ENCODE measurements around the gene ASMTL.
"Not testable (repeated sequence)": the region's sequence is repeated elsewhere in the genome, so short reads cannot be mapped to it uniquely, and the experiment has no call there.

Gene ASMTL

GRCh38 chrX:1419545-1420355 is 33.0 kb downstream of the ASMTL start:
- no peak for DNase-seq
- in situ Hi-C loops (cut with MboI; ENCODE audit: low pct_unique_long_range_greater_than_20kb, low sequenced_read_pairs): no loop called here

GRCh38 chrX:1418901-1419544 is 33.7 kb downstream of the ASMTL start:
- DNase-seq: no peak
- in situ Hi-C loops (cut with MboI; ENCODE audit: low pct_unique_long_range_greater_than_20kb, low sequenced_read_pairs): no loop called here

DNA sequence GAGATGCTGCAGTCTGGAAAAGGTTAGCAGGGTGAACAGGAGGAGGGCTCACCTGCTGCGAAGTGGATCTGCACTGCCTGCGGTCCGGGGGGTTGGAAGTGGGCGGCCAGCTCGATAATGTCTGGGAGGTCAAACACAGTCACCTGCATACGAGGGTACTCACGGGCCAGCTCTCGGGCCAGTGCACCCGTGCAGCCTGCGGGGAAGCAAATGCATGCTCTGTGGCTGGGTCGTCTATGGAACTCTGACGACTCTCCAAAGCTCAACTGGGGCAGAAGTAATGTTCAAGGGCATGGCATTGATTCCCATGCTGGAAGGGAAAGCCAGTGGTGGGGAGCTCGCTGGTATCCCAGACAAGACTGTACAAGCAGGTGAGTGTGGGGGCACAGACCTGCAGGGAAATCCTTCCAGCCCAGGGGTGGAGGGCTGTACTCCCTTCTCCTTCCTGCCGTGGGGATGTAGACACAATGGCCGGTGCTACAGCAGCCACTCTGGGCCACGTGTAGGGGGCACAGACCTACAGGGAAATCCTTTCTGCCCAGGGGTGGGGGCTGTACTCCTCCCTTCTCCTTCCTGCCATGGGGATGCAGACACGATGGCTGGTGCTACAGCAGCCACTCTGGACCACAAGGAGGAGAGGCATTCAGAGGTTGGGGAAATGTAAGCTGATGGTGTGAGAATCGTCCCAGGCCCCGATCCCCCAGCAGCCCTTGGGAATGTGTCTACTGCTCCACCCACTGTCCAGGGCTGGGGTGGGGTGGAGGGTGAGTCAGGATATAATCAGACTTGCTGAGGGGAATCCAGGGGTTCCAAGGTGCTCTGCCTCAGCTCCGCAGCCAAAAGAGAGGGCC is 34.6 kb downstream of the ASMTL start:
- DNase-seq: no peak
- in situ Hi-C loops (cut with MboI; ENCODE audit: low pct_unique_long_range_greater_than_20kb, low sequenced_read_pairs): no loop called here

DNA sequence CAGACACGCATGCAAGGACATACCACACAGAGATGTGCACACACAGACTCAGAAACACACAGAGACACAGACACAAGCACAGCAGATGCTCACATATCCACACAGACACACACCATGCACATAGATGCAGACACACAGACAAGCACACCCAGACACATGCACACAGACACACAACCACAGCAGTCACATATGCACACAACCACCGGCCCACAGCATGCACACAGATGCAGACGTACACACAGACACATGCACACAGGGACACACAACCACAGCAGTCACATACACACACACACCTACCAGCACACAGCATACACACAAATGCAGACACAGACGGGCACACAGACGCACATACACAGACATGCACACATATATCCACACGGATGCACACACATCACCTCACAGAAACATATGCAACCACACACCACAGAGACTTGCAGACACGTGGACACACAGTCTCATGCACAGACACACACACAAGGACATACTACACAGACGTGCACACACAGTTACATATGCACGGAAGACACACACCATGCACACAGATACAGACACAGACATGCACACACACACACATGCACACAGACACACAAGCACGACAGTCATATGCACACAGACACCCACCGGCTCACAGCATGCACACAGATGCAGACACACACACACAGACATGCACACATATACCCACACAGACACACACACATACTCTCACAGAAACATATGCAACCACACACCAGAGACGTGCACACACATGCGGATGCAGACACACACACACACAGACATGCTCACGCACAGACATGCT is 35.5 kb downstream of the ASMTL start:
- DNase-seq: no peak
- in situ Hi-C loops (cut with MboI; ENCODE audit: low pct_unique_long_range_greater_than_20kb, low sequenced_read_pairs): no loop called here

DNA sequence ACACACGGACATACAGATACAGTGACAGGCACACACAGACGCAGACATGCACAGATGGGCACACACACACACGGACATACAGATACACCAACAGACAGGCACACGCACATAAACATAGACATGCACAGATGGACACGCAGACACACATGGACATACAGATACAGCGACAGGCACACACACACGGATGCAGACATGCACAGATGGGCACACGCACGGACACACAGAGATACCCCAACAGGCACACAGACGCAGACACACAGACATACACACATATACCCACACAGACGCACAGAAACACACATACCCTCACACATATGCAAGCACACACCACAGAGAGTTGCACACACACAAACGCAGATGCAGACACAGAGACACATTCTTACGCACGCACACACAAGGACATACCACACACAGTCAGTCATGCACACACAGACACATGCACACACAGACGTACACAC is 36.4 kb downstream of the ASMTL start:
- DNase-seq: no peak
- in situ Hi-C loops (cut with MboI; ENCODE audit: low pct_unique_long_range_greater_than_20kb, low sequenced_read_pairs): no loop called here

- DNase-seq: no peak
- in situ Hi-C loops (cut with MboI; ENCODE audit: low pct_unique_long_range_greater_than_20kb, low sequenced_read_pairs): no loop called here
These were observed 40.1 kb downstream of the ASMTL start for GRCh38 chrX:1412551-1413161.

DNA sequence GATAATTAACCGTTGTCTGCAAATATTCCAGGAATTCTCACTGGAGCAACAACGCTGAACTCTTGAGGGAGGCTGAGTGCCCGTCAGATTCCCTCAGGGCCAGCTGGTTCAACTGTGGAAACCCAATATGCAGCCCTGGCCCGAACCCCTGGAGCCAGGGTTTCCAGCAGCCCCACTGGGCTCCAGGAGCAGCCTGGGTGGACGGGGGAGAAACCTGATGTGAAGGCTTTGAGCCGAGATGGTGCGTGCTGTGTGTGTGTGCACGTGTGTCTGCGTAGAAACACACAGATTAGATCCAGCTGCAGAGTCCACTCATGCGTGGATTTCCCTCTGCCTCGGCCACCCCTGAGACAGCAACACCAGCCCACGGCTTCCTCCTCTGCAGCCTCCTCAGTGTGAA is 41.4 kb downstream of the ASMTL start:
- DNase-seq: no peak
- in situ Hi-C loops (cut with MboI; ENCODE audit: low pct_unique_long_range_greater_than_20kb, low sequenced_read_pairs): no loop called here

DNA sequence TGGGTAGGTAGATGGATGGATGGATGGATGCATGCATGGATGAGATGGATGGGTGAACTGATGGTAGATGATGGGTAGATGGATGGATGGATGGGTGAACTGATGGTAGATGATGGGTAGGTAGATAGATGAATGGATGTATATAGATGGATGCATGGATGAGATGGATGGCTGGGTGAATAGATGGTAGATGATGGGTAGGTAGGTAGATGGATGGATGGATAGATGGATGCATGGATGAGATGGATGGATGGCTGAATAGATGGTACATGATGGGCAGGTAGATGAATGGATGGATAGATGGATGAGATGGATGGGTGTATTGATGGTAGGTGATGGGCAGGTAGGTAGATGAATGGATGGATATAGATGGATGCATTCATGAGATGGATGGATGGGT is 45.7 kb downstream of the ASMTL start:
- in situ Hi-C loops (cut with MboI; ENCODE audit: low pct_unique_long_range_greater_than_20kb, low sequenced_read_pairs): no loop called here
- DNase-seq: no peak

DNA sequence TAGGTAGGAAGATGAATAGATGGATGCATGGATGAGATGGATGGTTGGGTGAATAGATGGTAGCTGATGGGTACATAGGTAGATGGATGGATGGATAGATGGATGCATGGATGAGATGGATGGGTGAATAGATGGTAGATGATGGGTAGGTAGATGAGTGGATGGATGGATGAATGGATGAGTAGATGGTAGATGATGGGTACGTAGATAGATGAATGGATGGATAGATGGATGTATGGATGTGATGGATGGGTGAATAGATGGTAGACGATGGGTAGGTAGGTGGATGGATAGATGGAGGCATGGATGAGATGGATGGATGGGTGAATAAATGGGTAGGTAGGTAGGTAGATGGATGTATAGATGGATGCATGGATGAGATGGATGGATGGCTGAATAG is 46.9 kb downstream of the ASMTL start:
- DNase-seq; in situ Hi-C loops (cut with MboI; ENCODE audit: low pct_unique_long_range_greater_than_20kb, low sequenced_read_pairs): not testable (repeated sequence)

DNA sequence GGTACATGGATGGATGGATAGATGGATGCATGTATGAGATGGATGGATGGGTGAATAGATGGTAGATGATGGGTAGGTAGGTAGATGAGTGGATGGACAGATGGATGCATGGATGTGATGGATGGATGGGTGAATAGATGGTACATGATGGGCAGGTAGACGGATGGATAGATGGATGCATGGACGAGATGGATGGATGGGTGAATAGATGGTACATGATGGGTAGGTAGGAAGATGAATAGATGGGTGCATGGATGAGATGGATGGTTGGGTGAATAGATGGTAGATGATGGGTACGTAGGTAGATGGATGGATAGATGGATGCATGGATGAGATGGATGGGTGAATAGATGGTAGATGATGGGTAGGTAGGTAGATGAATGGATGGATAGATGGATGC is 48.8 kb downstream of the ASMTL start:
- DNase-seq; in situ Hi-C loops (cut with MboI; ENCODE audit: low pct_unique_long_range_greater_than_20kb, low sequenced_read_pairs): not testable (repeated sequence)

- in situ Hi-C loops (cut with MboI; ENCODE audit: low pct_unique_long_range_greater_than_20kb, low sequenced_read_pairs): no loop called here
- no peak for DNase-seq
These were observed 49.5 kb downstream of the ASMTL start for GRCh38 chrX:1403228-1403627.

GRCh38 chrX:1401611-1402430 is 50.9 kb downstream of the ASMTL start:
- no peak for DNase-seq
- in situ Hi-C loops (cut with MboI; ENCODE audit: low pct_unique_long_range_greater_than_20kb, low sequenced_read_pairs): no loop called here

DNA sequence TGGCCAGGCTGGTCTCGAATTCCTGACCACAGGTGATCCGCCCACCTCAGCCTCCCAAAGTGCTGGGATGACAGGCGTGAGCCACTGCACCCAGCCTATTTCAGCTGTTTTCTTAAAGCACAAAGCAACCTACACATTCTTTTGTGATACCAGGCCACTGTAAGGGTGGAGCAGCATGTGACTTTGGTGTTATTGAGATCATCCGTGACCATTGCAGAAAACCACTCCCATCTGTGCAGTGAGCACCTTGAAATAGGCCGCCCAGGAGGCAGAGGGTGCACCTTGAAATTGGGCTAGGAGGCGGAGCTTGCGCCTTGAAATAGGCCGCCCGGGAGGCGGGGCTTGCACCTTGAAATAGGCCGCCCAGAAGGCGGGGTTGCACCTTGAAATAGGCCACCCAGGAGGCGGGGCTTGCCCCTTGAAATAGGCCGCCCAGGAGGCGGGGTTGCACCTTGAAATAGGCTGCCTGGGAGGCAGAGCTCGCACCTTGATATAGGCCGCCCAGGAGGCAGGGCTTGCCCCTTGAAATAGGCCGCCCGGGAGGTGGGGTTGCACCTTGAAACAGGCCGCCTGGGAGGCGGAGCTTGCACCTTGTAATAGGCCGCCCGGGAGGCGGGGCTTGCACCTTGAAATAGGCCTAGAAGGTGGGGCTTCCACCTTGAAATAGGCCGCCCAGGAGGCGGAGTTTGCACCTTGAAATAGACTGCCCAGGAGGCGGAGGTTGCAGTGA is 51.8 kb downstream of the ASMTL start:
- DNase-seq: no peak
- in situ Hi-C loops (cut with MboI; ENCODE audit: low pct_unique_long_range_greater_than_20kb, low sequenced_read_pairs): no loop called here

GRCh38 chrX:1400049-1400448 is 52.7 kb downstream of the ASMTL start:
- no peak for DNase-seq
- in situ Hi-C loops (cut with MboI; ENCODE audit: low pct_unique_long_range_greater_than_20kb, low sequenced_read_pairs): no loop called here

GRCh38 chrX:1398431-1399340 is 54.0 kb downstream of the ASMTL start:
- in situ Hi-C loops (cut with MboI; ENCODE audit: low pct_unique_long_range_greater_than_20kb, low sequenced_read_pairs): no loop called here

More at GRCh38 chrX:1398431-1399340, 54.0 kb downstream of the ASMTL start:
- no peak for DNase-seq
